ENCODE data around the gene SIGLEC8.

- TF ChIP-seq CTCF (conservative IDR thresholded peaks at IDR 0.05; ENCODE audit: low read depth, low read length) (no peak), EZH2phosphoT487 (IDR thresholded peaks at IDR 0.05; ENCODE audit: borderline replicate concordance, low read length) (no peak)
Observed at GRCh38 chr19:51448011-51448410, 10.2 kb downstream of the SIGLEC8 start.

All from PC-3 (cell line).